Neuronal stem cell (in vitro differentiated cells): Measurements from ENCODE around the gene KRT82.

Experiments
- DNase-seq: peaks from one replicate; pipeline ENCODE4 v3.0.0-alpha.2; 2013; ENCODE audit warnings: low spot score
- H2AFZ ChIP-seq: one replicate; pipeline ENCODE4 v1.6.1; 2013; ENCODE audit warnings: mild to moderate bottlenecking, low read length, inconsistent platforms
- H2AK5ac ChIP-seq: 2 replicates; pipeline ENCODE4 v1.6.1; 2013; ENCODE audit warnings: low read depth, mild to moderate bottlenecking, inconsistent platforms, low read length, moderate library complexity, mixed read lengths
- H2BK120ac ChIP-seq: 2 replicates; pipeline ENCODE4 v1.6.1; 2013; ENCODE audit warnings: low read depth, mild to moderate bottlenecking, inconsistent platforms, low read length, moderate library complexity, mixed read lengths
- H2BK12ac ChIP-seq: one replicate; pipeline ENCODE4 v1.6.1; 2013; ENCODE audit warnings: low read length, inconsistent platforms
- H2BK15ac ChIP-seq: 2 replicates; pipeline ENCODE4 v1.6.1; 2013; ENCODE audit warnings: mild to moderate bottlenecking, low read length, inconsistent platforms, mixed read lengths
- H2BK5ac ChIP-seq: one replicate; pipeline ENCODE4 v1.6.1; 2013; ENCODE audit warnings: inconsistent platforms, mild to moderate bottlenecking, low read length, moderate library complexity
- H3K14ac ChIP-seq: one replicate; pipeline ENCODE4 v1.6.1; 2013; ENCODE audit warnings: low read length, inconsistent platforms
- H3K18ac ChIP-seq: 2 replicates; pipeline ENCODE4 v1.6.1; 2013; ENCODE audit warnings: low read length, inconsistent platforms
- H3K23ac ChIP-seq: 2 replicates; pipeline ENCODE4 v1.6.1; 2013; ENCODE audit warnings: low read depth, mild to moderate bottlenecking, mixed read lengths, low read length, inconsistent platforms; ENCODE audit not compliant: poor library complexity
- H3K27ac ChIP-seq: replicated peaks from 3 replicates; pipeline ENCODE4 v1.5.1; 2013; ENCODE audit warnings: low read length, inconsistent platforms
- H3K27me3 ChIP-seq, 3 experiments: 2 replicates each; pipeline ENCODE4 v1.6.1; 2013; ENCODE audit warnings: low read length in 3 of 3, mild to moderate bottlenecking in 2 of 3, inconsistent platforms in 1 of 3, low read depth in 1 of 3, mixed read lengths in 1 of 3, moderate library complexity in 1 of 3; ENCODE audit not compliant: control insufficient read depth in 3 of 3, insufficient read depth in 3 of 3
- H3K36me3 ChIP-seq, 2 donors: replicated peaks in 1 of 2; 2 replicates each; pipeline ENCODE4 v1.6.1; 2013; ENCODE audit warnings: low read length in 2 of 2; ENCODE audit not compliant: control insufficient read depth in 2 of 2, insufficient read depth in 2 of 2
- H3K4ac ChIP-seq: 2 replicates; pipeline ENCODE4 v1.6.1; 2013; ENCODE audit warnings: inconsistent platforms, mild to moderate bottlenecking, low read length, moderate library complexity
- H3K4me1 ChIP-seq, 2 donors: 1 replicate in 1 of 2; 2 replicates in 1 of 2; pipeline ENCODE4 v1.6.1; 2013; ENCODE audit warnings: low read length in 2 of 2, low read depth in 1 of 2; ENCODE audit not compliant: control insufficient read depth in 2 of 2, insufficient read depth in 1 of 2
- H3K4me2 ChIP-seq: one replicate; pipeline ENCODE4 v1.6.1; 2013; ENCODE audit warnings: mild to moderate bottlenecking, low read length, inconsistent platforms; ENCODE audit not compliant: insufficient read depth, poor library complexity, severe bottlenecking
- H3K4me3 ChIP-seq, 2 donors: 2 replicates each; pipeline ENCODE4 v1.5.1; 2013; ENCODE audit warnings: low read length in 2 of 2, mild to moderate bottlenecking in 2 of 2, inconsistent platforms in 1 of 2, moderate library complexity in 1 of 2
- H3K79me1 ChIP-seq: one replicate; pipeline ENCODE4 v1.6.1; 2013; ENCODE audit warnings: low read depth, mild to moderate bottlenecking, inconsistent platforms, low read length, moderate library complexity
- H3K9ac ChIP-seq: one replicate; pipeline ENCODE4 v1.6.1; 2013; ENCODE audit warnings: mild to moderate bottlenecking, low read depth, low read length, inconsistent platforms; ENCODE audit not compliant: poor library complexity
- H3K9me3 ChIP-seq, 2 donors: replicated peaks in 1 of 2; 2 replicates each; pipeline versions ENCODE3 to v1.6.1; 2013; ENCODE audit warnings: low read length in 2 of 2, mild to moderate bottlenecking in 2 of 2, inconsistent platforms in 1 of 2, low read depth in 1 of 2, mixed read lengths in 1 of 2, moderate library complexity in 1 of 2; ENCODE audit not compliant: control insufficient read depth in 2 of 2, insufficient read depth in 1 of 2
- H4K8ac ChIP-seq: one replicate; pipeline ENCODE4 v1.6.1; 2013; ENCODE audit warnings: low read depth, mild to moderate bottlenecking, inconsistent platforms, low read length, moderate library complexity
- H4K91ac ChIP-seq: one replicate; pipeline ENCODE4 v1.6.1; 2013; ENCODE audit warnings: low read length, low read depth, mild to moderate bottlenecking, inconsistent platforms; ENCODE audit not compliant: poor library complexity
- WGBS, 2 donors: extraction: QIAGEN DNeasy Blood & Tissue Kit; methylation state at CpG; one replicate each; pipeline ENCODE4 v1.1.7; 2013; ENCODE audit warnings: missing lambda C conversion rate in 2 of 2, mixed read lengths in 1 of 2; ENCODE audit not compliant: insufficient read length in 2 of 2, insufficient replicate concordance in 1 of 2; ENCODE audit errors: extremely low coverage in 2 of 2; 5-methylcytosine and 5-hydroxymethylcytosine counted together

Gene KRT82

DNA sequence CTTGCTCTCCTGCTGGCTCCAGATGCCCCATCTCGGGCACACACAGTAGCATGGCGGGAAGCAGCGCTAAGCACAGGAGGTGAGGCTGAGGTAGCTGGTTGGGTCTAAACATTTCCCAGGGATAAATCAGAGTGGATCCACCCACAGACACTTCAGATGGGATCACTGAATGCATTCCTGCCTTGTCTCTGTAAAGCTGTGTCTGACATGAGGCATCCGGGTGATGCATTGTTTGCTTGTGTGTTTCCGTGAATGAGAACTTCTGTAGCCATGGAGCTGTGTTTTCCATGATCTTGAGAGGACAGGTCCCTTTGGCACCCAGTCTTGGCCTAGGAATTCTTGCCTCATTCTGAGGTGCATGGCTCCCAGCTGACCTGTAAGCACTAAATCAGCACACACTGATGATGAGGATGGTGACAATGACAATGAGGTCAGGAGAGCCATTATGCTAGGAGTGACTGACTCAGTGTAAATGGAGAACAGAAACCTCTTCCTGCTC is 34.7 kb upstream of the KRT82 start:
- Histone ChIP-seq H2AK5ac (no peak overlapping the region), H2BK12ac (no peak overlapping the region), H3K36me3 (no peaks in the 10 kb centered on the region), H3K23ac (no peak overlapping the region), H4K91ac (no peak overlapping the region), H4K8ac (no peak overlapping the region), H3K4me3 (no peak overlapping the region), H3K9ac (no peak overlapping the region), H2AFZ (no peak overlapping the region), H3K4ac (no peak overlapping the region), H3K9me3 (no peaks in the 10 kb centered on the region), H3K27ac (no peak overlapping the region), H3K18ac (peak overlapping the region; percentile 15), H3K14ac (no peak overlapping the region), H2BK15ac (no peak overlapping the region), H3K27me3 (no peaks in the 10 kb centered on the region), H2BK5ac (no peak overlapping the region), H3K4me2 (no peak overlapping the region), H2BK120ac (no peak overlapping the region), H3K79me1 (no peaks in the 10 kb centered on the region), H3K4me1 (peaks cover 0 to 21% of the 10 kb centered on the region in 2 donors)
- no CpG with 5 or more reads among the region's 5 CpGs for WGBS, 2 donors
- DNase-seq = no peak

DNA sequence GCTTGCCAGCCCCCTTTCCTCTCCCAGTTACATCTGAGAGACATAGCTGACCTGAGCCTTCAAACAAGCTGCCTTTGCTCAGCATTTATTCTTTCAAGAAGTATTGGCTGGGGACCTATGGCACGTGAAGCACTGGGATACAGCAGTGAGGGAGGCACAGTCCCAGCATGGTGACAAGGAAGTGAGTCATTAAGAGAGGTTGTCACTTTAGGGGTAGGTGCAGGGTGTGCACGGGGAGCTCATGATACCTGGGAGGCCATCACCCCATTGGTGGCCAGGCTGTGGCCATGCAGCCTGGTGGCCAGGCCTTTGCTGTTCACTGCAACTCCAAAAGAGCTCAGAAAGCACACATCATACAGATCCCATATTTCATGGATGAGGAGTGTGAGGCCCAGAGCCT is 33.7 kb upstream of the KRT82 start:
- H2BK5ac ChIP-seq = no peak overlapping the region
- no peak overlapping the region for H2BK15ac ChIP-seq
- H3K4ac ChIP-seq = no peak overlapping the region
- no peak overlapping the region for H3K4me2 ChIP-seq
- H2BK120ac ChIP-seq = no peak overlapping the region
- peaks cover 0 to 22% of the 10 kb centered on the region in 2 donors for H3K4me1 ChIP-seq
- H3K27me3 ChIP-seq = no peaks in the 10 kb centered on the region
- H4K8ac ChIP-seq = peak overlapping the region; percentile 93
- H2AFZ ChIP-seq = no peak overlapping the region
- H3K14ac ChIP-seq = no peak overlapping the region
- no peak for DNase-seq
- H3K9me3 ChIP-seq = no peaks in the 10 kb centered on the region
- peak overlapping the region; percentile 1 for H3K18ac ChIP-seq
- H3K36me3 ChIP-seq = no peaks in the 10 kb centered on the region
- no peak overlapping the region for H2BK12ac ChIP-seq
- no peaks in the 10 kb centered on the region for H3K79me1 ChIP-seq
- WGBS, 2 donors = no CpG with 5 or more reads among the region's 2 CpGs
- H3K23ac ChIP-seq = no peak overlapping the region
- H3K9ac ChIP-seq = no peak overlapping the region
- H3K27ac ChIP-seq = no peak overlapping the region
- H2AK5ac ChIP-seq = no peak overlapping the region
- H3K4me3 ChIP-seq = no peak overlapping the region
- H4K91ac ChIP-seq = no peak overlapping the region

DNA sequence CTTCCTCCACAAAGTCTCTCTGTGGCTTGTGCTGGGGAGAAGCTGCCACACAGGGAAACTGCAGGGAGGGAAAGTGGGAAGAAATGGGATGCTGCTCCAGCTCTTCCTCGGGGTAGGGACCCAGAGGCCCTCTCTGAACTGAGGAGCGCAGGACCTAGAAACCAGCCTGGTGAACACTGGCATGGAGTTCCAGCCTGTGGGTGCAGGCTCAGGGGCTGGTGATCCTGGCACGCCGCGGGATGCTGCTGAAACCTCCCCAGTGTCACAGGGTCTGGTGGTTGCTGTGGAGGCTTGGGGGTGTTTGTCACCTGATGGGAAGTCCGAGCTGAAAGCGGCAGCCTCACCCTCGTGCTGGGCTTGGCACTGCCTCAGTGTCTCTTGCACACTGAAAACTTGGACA is 33.3 kb upstream of the KRT82 start:
- Histone ChIP-seq H2BK5ac (no peak overlapping the region), H2BK15ac (no peak overlapping the region), H2AFZ (no peak overlapping the region), H3K27ac (no peak overlapping the region), H3K4me2 (no peak overlapping the region), H3K23ac (peak overlapping the region; percentile 25), H3K4ac (no peak overlapping the region), H3K9ac (no peak overlapping the region), H3K4me1 (peaks cover 0 to 22% of the 10 kb centered on the region in 2 donors), H4K91ac (no peak overlapping the region), H3K18ac (peak overlapping the region; percentile 38), H3K36me3 (no peaks in the 10 kb centered on the region), H3K14ac (peak overlapping the region; percentile 49), H4K8ac (no peak overlapping the region), H2BK12ac (no peak overlapping the region), H3K9me3 (no peaks in the 10 kb centered on the region), H2AK5ac (peak overlapping the region; percentile 58), H2BK120ac (no peak overlapping the region), H3K27me3 (no peaks in the 10 kb centered on the region), H3K79me1 (no peaks in the 10 kb centered on the region), H3K4me3 (no peak overlapping the region)
- WGBS, 2 donors = no CpG with 5 or more reads among the region's 8 CpGs
- no peak for DNase-seq

DNA sequence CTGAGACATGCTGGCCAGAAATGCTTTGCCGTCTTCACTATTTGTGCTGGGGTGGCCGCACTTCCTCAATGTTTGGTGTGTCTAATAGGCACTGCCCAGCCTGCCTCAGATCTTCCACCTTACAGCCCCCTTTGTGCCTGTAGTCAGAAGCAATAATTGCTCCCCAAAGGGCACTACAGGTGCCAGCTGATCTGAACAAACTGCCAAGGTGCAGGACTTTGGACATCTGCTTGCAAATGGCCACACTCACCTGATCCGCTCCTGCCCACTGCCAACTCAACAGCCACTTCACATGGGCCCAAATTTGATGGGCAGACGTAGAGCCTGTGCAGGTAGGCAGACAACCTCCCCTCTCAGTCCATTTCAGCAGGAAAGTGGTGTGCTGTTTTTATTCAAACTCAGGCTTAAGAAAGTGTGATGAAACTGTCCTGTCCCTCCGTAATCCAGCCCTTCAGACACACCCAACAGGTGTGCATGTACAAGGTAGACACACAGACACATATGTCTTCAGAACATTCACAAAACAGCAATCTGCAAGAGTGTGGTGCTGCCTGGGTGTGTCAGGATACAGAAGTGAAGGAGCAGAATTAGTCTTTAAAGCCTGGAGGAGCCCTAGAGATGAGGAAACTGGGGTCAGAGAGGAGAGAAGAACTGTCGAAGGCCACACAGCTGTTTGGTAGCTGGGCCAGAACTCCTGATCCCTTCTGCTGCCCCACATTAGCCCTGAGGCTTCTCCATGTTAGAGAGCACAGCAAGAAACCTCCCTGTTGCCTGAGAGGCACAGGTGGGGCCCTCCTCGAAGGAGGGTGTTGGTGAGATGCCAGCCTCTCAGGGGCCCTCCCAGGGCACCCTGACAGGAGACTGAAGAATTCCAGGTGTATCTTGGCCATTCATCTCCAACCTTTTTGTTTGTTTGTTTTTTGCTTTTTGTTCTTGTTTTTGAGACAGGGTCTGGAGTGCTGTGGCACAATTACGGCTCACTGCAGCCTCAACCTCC is 32.5 kb upstream of the KRT82 start:
- Histone ChIP-seq H3K4me1 (peaks cover 0 to 22% of the 10 kb centered on the region in 2 donors), H3K9ac (no peak overlapping the region), H3K4me3 (no peak overlapping the region), H3K36me3 (no peaks in the 10 kb centered on the region), H3K27ac (no peak overlapping the region), H2AK5ac (no peak overlapping the region), H3K23ac (no peak overlapping the region), H3K14ac (no peak overlapping the region), H2BK5ac (no peak overlapping the region), H2AFZ (no peak overlapping the region), H4K8ac (no peak overlapping the region), H3K4me2 (no peak overlapping the region), H3K4ac (no peak overlapping the region), H3K27me3 (no peaks in the 10 kb centered on the region), H3K79me1 (no peaks in the 10 kb centered on the region), H3K9me3 (no peaks in the 10 kb centered on the region), H2BK15ac (no peak overlapping the region), H3K18ac (no peak overlapping the region), H2BK12ac (no peak overlapping the region), H4K91ac (no peak overlapping the region), H2BK120ac (no peak overlapping the region)
- no peak for DNase-seq
- WGBS, 2 donors = no CpG with 5 or more reads among the region's 8 CpGs
